COR-L47 (cell line): ENCODE data around the gene RNFT2.
"Not testable (repeated sequence)": the region's sequence is repeated elsewhere in the genome, so short reads cannot be mapped to it uniquely, and the experiment has no call there.

Source experiments
- DNase-seq: peaks from one replicate; lab custom pipeline; 2025; lab: John Stamatoyannopoulos, UW

RNFT2 gene

GRCh38 chr12:116745554-116745953, 7.4 kb downstream of the RNFT2 start:
- no peak for DNase-seq

- no peak for DNase-seq
Measured at GRCh38 chr12:116749884-116750283, 11.8 kb downstream of the RNFT2 start.

- DNase-seq, result no peak
Measured at GRCh38 chr12:116750298-116750697, 12.2 kb downstream of the RNFT2 start.

GRCh38 chr12:116754097-116754496, 16.0 kb downstream of the RNFT2 start:
- DNase-seq, result not testable (repeated sequence)

GRCh38 chr12:116754783-116755182, 16.7 kb downstream of the RNFT2 start:
- not testable (repeated sequence) for DNase-seq

- no peak for DNase-seq
Measured at GRCh38 chr12:116759783-116760621, 21.9 kb downstream of the RNFT2 start.

- no peak for DNase-seq
Measured at GRCh38 chr12:116760622-116761020, 22.5 kb downstream of the RNFT2 start.

GRCh38 chr12:116761499-116761898, 23.4 kb downstream of the RNFT2 start:
- DNase-seq, result no peak

- no peak for DNase-seq
Measured at GRCh38 chr12:116765271-116765670, 27.2 kb downstream of the RNFT2 start.

GRCh38 chr12:116766285-116766684, 28.2 kb downstream of the RNFT2 start:
- DNase-seq, result no peak

- DNase-seq, result no peak
Measured at GRCh38 chr12:116766746-116767145, 28.6 kb downstream of the RNFT2 start.

- no peak for DNase-seq
Measured at GRCh38 chr12:116771651-116772050, 33.5 kb downstream of the RNFT2 start.

- DNase-seq, result no peak
Measured at GRCh38 chr12:116773276-116773731, 35.2 kb downstream of the RNFT2 start.

GRCh38 chr12:116774020-116774419, 35.9 kb downstream of the RNFT2 start:
- DNase-seq, result no peak

GRCh38 chr12:116777245-116777644, 39.1 kb downstream of the RNFT2 start:
- DNase-seq, result no peak

GRCh38 chr12:116779597-116779996, 41.5 kb downstream of the RNFT2 start:
- DNase-seq, result no peak

GRCh38 chr12:116780942-116781341, 42.8 kb downstream of the RNFT2 start:
- DNase-seq, result no peak

- DNase-seq, result no peak
Measured at GRCh38 chr12:116783525-116784237, 45.6 kb downstream of the RNFT2 start.

GRCh38 chr12:116784238-116784612, 46.1 kb downstream of the RNFT2 start:
- DNase-seq, result no peak

GRCh38 chr12:116789562-116789961, 51.4 kb downstream of the RNFT2 start:
- DNase-seq, result not testable (repeated sequence)

- DNase-seq, result no peak
Measured at GRCh38 chr12:116790066-116790465, 52.0 kb downstream of the RNFT2 start.

GRCh38 chr12:116792403-116792802, 54.3 kb downstream of the RNFT2 start:
- no peak for DNase-seq

GRCh38 chr12:116794725-116795124, 56.6 kb downstream of the RNFT2 start:
- no peak for DNase-seq
